Gastroesophageal sphincter (tissue), 4 donors: Measurements from ENCODE around the gene CERS2. TPM values are rescaled to one million over a fixed set of nuclear protein-coding genes. Genes with fewer than 3 reads are reported as not detected.
A peak's percentile ranks its signal among the peaks of the same experiment; 100 is the strongest.

Source experiments
- ATAC-seq: fragments of 150-250 bp; one replicate; pipeline ENCODE4 v1.9.1; 2016; ENCODE audit warnings: mild to moderate bottlenecking, moderate library complexity
- H3K27ac ChIP-seq, 4 donors: fragments of 200-600 bp; sonication (generic) in 3 of 4; 1 replicate in 3 of 4; 2 replicates in 1 of 4; pipeline ENCODE4 v1.5.1; 2016 to 2019
- H3K27me3 ChIP-seq: fragments of 200-600 bp; sonication (generic); one replicate; pipeline ENCODE4 v1.5.1; 2019
- H3K36me3 ChIP-seq, 2 donors: fragments of 200-600 bp; sonication (generic); one replicate each; pipeline ENCODE4 v1.5.1; 2019; ENCODE audit warnings: control low read depth in 1 of 2
- H3K4me1 ChIP-seq, 3 donors: fragments of 200-600 bp; sonication (generic); 1 replicate in 2 of 3; 2 replicates in 1 of 3; pipeline ENCODE4 v1.5.1; 2016 to 2019; ENCODE audit warnings: control low read depth in 2 of 3
- H3K4me3 ChIP-seq, 2 donors: fragments of 200-600 bp; sonication (generic); one replicate each; pipeline ENCODE4 v1.5.1; 2019; ENCODE audit warnings: mild to moderate bottlenecking in 1 of 2, moderate library complexity in 1 of 2
- H3K9me3 ChIP-seq, 3 donors: fragments of 200-600 bp; sonication (generic); one replicate each; pipeline ENCODE4 v1.5.1; 2017 to 2019; ENCODE audit warnings: control low read depth in 2 of 3
- EP300 ChIP-seq: sonication (generic); formaldehyde crosslinking; IDR thresholded peaks from one replicate; pipeline ENCODE4 v1.6.1; 2017; ENCODE audit warnings: antibody characterized with exemption, mild to moderate bottlenecking
- POLR2A ChIP-seq, 2 donors: fragments of 450-650 bp; IDR thresholded peaks; one replicate each; pipeline ENCODE4 v1.6.1; 2017; ENCODE audit warnings: antibody characterized with exemption in 2 of 2, mild to moderate bottlenecking in 2 of 2, moderate library complexity in 1 of 2
- POLR2AphosphoS5 ChIP-seq: sonication (generic); formaldehyde crosslinking; IDR thresholded peaks from one replicate; pipeline ENCODE4 v1.6.1; 2017; ENCODE audit warnings: antibody characterized with exemption
- WGBS, 2 donors: methylation state at CpG; one replicate each; pipeline ENCODE4 v1.1.5; 2018; ENCODE audit warnings: low coverage in 1 of 2; 5-methylcytosine and 5-hydroxymethylcytosine counted together
- total RNA-seq, 4 donors: library from RNA; depleted of rRNA; stranded (reverse); fragments of >200 nt; gene quantifications; one replicate each; pipeline ENCODE4 v1.1.0, GENCODE V29; 2016
- TF ChIP-seq, protein P1 (sequence below), 4 experiments: fragments of 200-600 bp in 2 of 4; fragments of 450-650 bp in 2 of 4; sonication (generic) in 1 of 4; IDR thresholded peaks; one replicate each; pipeline ENCODE4 v1.5.1; 2017 to 2019; ENCODE audit warnings: antibody characterized with exemption in 4 of 4, mild to moderate bottlenecking in 2 of 4, moderate library complexity in 2 of 4

CERS2 gene
- total RNA-seq, 4 donors from 2014 or later: 98.3 to 142 (median 127) TPM

DNA sequence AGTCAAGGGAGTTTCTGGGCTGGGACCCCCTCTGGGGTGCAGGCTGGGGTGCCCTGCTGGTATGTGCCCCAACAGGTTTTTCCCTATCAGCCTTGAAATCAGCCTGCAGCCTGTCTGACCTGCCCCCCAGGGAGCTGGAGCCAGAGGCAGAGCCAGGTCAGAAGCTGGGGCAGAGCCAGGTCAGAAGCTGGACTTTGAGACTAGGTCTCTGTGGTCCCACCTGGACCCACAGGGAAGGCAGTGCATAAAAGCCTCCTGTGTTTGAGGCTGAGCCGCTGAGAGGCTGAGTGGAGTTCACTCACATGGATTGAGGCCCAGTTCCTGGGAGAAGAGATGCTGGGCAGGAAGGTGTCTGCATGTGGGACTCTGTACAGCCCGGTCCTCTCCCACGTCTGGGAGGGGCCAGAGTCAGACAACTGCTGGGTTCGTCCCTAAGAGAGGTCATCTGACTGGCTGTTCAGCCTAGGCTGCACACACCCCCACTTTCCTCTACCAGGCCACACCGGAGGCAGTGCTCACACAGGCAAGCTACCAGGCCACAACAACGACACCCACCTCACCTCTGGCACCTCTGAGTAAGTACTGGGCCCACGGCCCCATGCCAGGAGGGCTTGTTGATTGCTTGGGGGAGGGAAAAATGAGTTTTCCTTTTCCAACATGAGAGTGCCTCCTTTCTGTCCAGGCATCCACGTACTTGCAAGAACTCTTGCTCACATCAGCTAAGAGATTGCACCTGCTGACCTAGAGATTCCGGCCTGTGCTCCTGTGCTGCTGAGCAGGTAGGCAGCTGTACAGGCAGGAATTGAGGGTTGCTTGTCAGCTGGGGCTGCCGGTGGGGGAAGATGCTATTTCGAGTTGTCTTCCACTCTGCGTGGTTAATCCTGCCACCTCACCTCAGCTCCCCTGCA is 7.4 kb upstream of the CERS2 start, which contains the start of gene ANXA9:
Gene ANXA9, plus strand, starts transcription at position 488 of the 908 bp plus-strand sequence. CDS start 814 bp downstream, outside the sequence.
- Histone ChIP-seq H3K9me3 (no peaks in the 10 kb centered on the region), H3K27me3 (no peaks in the 10 kb centered on the region), H3K27ac (no peak within 1 kb of the TSS), H3K36me3 (no peaks in the 10 kb centered on the region), H3K4me3 (no peak within 1 kb of the TSS), H3K4me1 (peaks cover 0 to 42% (median 5%) of the 10 kb centered on the region in 3 donors)
- 60% methylated on average over 1 of the region's 12 CpGs; no CpG with 5 or more reads in 1 of the 2 donors for WGBS, 2 donors
- TF ChIP-seq EP300: no peak
- TF ChIP-seq, protein P1, sequence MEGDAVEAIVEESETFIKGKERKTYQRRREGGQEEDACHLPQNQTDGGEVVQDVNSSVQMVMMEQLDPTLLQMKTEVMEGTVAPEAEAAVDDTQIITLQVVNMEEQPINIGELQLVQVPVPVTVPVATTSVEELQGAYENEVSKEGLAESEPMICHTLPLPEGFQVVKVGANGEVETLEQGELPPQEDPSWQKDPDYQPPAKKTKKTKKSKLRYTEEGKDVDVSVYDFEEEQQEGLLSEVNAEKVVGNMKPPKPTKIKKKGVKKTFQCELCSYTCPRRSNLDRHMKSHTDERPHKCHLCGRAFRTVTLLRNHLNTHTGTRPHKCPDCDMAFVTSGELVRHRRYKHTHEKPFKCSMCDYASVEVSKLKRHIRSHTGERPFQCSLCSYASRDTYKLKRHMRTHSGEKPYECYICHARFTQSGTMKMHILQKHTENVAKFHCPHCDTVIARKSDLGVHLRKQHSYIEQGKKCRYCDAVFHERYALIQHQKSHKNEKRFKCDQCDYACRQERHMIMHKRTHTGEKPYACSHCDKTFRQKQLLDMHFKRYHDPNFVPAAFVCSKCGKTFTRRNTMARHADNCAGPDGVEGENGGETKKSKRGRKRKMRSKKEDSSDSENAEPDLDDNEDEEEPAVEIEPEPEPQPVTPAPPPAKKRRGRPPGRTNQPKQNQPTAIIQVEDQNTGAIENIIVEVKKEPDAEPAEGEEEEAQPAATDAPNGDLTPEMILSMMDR (IDR thresholded peaks at IDR 0.05): no peak
- no peak for TF ChIP-seq POLR2AphosphoS5
- no peak for TF ChIP-seq POLR2A (IDR thresholded peaks at IDR 0.05)
- peak; percentile 22 for ATAC-seq

DNA sequence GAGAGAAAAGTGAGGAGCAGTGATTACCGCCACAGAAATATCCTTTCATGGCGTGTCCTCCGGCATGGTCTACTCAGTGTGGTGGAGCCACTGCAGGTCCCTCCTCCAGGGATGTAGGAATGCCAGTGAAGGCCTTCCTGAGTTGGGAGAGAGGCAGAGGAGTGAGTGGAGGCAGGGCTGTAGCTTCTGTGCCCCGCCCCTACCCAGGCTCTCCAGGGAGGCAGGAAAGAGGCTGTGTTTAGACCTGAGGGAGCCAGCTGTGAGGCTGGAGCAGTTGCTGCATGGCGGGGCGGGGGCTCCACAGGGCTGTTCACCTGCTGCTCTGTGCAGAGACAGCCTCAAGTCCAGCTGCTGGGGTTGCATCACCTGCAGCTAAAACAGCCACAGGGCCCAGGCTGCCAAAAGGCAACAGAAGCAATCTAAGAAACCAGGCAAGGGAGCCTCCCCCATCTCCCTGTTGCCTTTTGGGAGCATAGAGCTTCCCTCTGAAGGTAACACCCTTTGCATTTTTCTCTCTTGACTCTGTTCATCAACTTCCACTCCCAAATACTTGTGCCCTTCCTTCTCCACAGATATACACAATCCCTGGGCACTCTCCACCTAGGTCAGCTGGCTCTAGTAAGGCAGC is 6.7 kb upstream of the CERS2 start:
- Histone ChIP-seq H3K4me3 (no peak overlapping the region), H3K27me3 (no peaks in the 10 kb centered on the region), H3K27ac (no peak overlapping the region), H3K4me1 (peaks cover 0 to 50% (median 5%) of the 10 kb centered on the region in 3 donors), H3K36me3 (no peaks in the 10 kb centered on the region), H3K9me3 (no peaks in the 10 kb centered on the region)
- 100% methylated on average over 3 of the region's 6 CpGs; no CpG with 5 or more reads in 1 of the 2 donors for WGBS, 2 donors
- ATAC-seq: no peak
- TF ChIP-seq POLR2A (IDR thresholded peaks at IDR 0.05) (no peak), EP300 (no peak), POLR2AphosphoS5 (no peak)
- TF ChIP-seq, protein P1 (IDR thresholded peaks at IDR 0.05): no peak

DNA sequence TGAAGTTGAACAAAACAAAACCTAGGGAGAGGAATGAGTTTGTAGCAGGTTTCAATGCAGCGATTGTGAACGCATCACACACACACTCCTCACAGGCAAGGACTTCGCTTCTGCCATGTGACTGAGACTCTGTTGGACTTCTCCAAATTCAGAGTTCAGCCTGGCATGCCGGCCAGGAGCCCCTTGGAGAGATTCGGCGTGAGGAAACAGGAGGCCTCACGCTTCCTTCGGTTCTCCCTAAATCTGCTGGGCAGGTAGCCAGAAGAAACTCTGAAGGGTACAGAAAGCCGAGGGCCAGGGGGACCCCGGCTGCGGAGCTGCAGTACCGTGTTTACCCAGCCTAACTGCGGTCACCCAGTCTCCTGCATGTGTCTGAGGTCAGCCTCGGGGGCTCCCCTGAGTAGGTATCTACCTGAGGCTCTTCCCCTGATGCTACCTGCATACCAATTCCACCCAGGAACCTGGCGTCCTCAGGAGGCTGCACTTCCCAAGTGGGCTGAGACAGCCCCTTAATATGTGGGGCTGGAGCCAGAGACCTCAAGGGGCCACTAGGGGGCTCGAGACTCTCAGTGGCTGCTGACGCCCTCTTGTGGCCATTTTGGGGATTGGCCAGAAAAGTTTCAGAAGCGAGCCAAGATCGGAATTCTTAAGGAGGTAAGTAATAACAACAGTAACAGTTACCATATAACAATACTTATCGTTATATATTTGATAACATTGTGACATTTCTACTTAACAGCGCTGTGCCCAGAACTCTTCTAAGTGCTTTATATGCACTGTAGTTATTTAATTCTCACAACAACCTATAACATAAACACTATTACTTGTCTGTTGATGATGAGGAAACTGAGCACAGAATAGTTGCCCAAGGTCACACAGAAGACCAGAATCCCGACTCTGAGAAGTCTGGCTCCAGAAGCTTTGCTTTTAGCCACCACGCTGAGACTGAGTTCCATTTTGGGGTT is 4.7 kb upstream of the CERS2 start:
- Histone ChIP-seq H3K27ac (peak overlapping the region; percentile 7 to 95 (median 62)), H3K27me3 (no peaks in the 10 kb centered on the region), H3K36me3 (no peaks in the 10 kb centered on the region), H3K9me3 (no peaks in the 10 kb centered on the region), H3K4me3 (peak overlapping the region in 1 of 2 donors; percentile 11), H3K4me1 (peaks cover 0 to 60% (median 5%) of the 10 kb centered on the region in 3 donors)
- TF ChIP-seq, protein P1 (IDR thresholded peaks at IDR 0.05): peak in 3 of 4 experiments; percentile 96 to 98 (median 98)
- no peak for TF ChIP-seq POLR2A (IDR thresholded peaks at IDR 0.05)
- TF ChIP-seq POLR2AphosphoS5: peak; percentile 64
- no peak for TF ChIP-seq EP300
- 25 to 28% methylated on average over 13 to 17 of the region's 23 CpGs for WGBS, 2 donors
- peak; percentile 45 for ATAC-seq

DNA sequence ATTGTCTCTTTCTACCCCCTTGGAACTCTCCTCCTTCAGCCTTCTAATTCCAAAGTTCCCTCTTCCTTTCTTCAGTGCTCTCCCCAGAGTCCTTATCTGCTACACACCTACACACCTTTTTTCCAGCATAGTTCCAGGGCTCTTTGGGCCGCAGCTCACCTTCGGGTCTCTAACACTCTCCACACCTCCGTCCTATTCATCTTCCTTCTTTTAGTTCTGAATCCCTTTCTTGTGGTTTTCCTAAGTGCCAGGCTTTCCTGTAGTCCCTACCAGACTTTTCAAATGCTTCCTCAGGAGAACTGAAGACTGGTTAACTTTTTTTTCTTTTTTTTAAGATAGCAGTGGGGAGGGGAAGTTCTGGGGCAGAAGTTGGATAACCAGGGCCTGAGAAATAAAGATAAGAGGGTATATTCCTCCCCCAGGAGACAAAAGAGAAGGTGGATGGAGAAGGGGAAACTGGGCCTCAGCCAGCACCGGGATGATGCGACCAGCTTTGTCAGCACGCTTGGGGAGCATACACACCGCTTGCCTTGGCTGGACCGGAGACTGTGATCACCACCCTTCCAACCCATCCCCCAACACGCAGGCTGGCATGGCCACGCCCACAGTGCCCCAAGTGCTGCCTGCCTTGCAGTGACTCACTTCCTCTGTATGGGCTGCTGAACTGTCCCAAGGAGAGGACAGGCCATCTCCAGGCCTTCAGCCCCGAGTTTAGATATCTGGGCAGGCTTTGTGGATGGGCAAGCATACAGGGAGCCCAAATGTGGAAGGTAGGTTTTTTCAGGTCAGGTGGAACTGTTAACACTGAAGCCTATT is 2.5 kb upstream of the CERS2 start:
- peaks cover 6 to 75% (median 18%) of the 10 kb centered on the region in 3 donors for H3K4me1 ChIP-seq
- WGBS, 2 donors: 58 to 100% methylated on average over 3 to 11 of the region's 11 CpGs
- TF ChIP-seq EP300 (no peak), POLR2AphosphoS5 (peak; percentile 18), POLR2A (IDR thresholded peaks at IDR 0.05) (peak in 1 of 2 donors; percentile 10)
- TF ChIP-seq, protein P1 (IDR thresholded peaks at IDR 0.05): no peak
- H3K27ac ChIP-seq: peak overlapping the region; percentile 29 to 95 (median 60)
- H3K36me3 ChIP-seq: no peaks in the 10 kb centered on the region
- peak; percentile 48 for ATAC-seq
- H3K4me3 ChIP-seq: no peak overlapping the region
- H3K9me3 ChIP-seq: no peaks in the 10 kb centered on the region
- no peaks in the 10 kb centered on the region for H3K27me3 ChIP-seq
